IMR-90 (cell line): ENCODE measurements around the gene LCE1E. TPM values are rescaled to one million over a fixed set of nuclear protein-coding genes. Genes with fewer than 3 reads are reported as not detected.

Experiments
- ATAC-seq: fragments of 200-7000 bp; cut with Tn5 transposase; 2 replicates; pipeline ENCODE4 v1.9.1; 2020; ENCODE audit warnings: low read depth, mild to moderate bottlenecking, moderate library complexity
- BruUV-seq: library from RNA; stranded (reverse); fragments of 400-500 nt; replicated peaks from 2 replicates; lab custom pipeline; 2021; lab: Mats Ljungman, UMichigan
- CTCF ChIA-PET: fragments of 300-600 bp; formaldehyde crosslinking; extraction: SDS; loops from one replicate; lab custom pipeline; 2021; ENCODE audit warnings: antibody characterized with exemption; lab: Yijun Ruan, JAX
- POLR2A ChIA-PET: fragments of 300-600 bp; sonication (Branson Sonifier 250); formaldehyde crosslinking; loops from one replicate; lab custom pipeline; 2022; ENCODE audit warnings: antibody characterized with exemption; ENCODE audit not compliant: unreplicated experiment; lab: Charles Lee
- DNase-seq: peaks from one replicate; pipeline ENCODE4 v3.0.0; 2013
- H2AFZ ChIP-seq: replicated peaks from 2 replicates; pipeline ENCODE3; 2013; ENCODE audit warnings: low read length, mild to moderate bottlenecking; ENCODE audit not compliant: poor library complexity
- H2AK5ac ChIP-seq: 2 replicates; pipeline ENCODE4 v1.6.1; 2013; ENCODE audit warnings: low read depth, low read length, inconsistent platforms
- H2AK9ac ChIP-seq: replicated peaks from 2 replicates; pipeline ENCODE3; 2013; ENCODE audit warnings: mild to moderate bottlenecking, low read depth, low read length, moderate library complexity; ENCODE audit not compliant: poor library complexity
- H2BK120ac ChIP-seq: 2 replicates; pipeline ENCODE4 v1.6.1; 2013; ENCODE audit warnings: low read depth, low read length, inconsistent platforms
- H2BK15ac ChIP-seq: 3 replicates; pipeline ENCODE4 v1.6.1; 2013; ENCODE audit warnings: low read depth, low read length, inconsistent platforms
- H2BK20ac ChIP-seq: 2 replicates; pipeline ENCODE4 v1.6.1; 2013; ENCODE audit warnings: low read depth, mild to moderate bottlenecking, inconsistent platforms, low read length, moderate library complexity
- H2BK5ac ChIP-seq: 2 replicates; pipeline ENCODE4 v1.6.1; 2013; ENCODE audit warnings: mild to moderate bottlenecking, low read depth, low read length, inconsistent platforms; ENCODE audit not compliant: poor library complexity, severe bottlenecking
- H3K14ac ChIP-seq: replicated peaks from 2 replicates; pipeline ENCODE4 v1.6.1; 2013; ENCODE audit warnings: low read depth, low read length, inconsistent platforms
- H3K18ac ChIP-seq: 2 replicates; pipeline ENCODE4 v1.6.1; 2013; ENCODE audit warnings: low read depth, low read length, control low read depth
- H3K23ac ChIP-seq: 2 replicates; pipeline ENCODE4 v1.6.1; 2013; ENCODE audit warnings: low read depth, low read length, inconsistent platforms
- H3K27ac ChIP-seq: 2 replicates; pipeline ENCODE4 v1.5.1; 2013; ENCODE audit warnings: mild to moderate bottlenecking, control low read depth, low read length; ENCODE audit not compliant: insufficient read depth
- H3K27me3 ChIP-seq: 2 replicates; pipeline ENCODE4 v1.6.1; 2013; ENCODE audit warnings: low read length; ENCODE audit not compliant: control insufficient read depth, insufficient read depth
- H3K36me3 ChIP-seq: 2 replicates; pipeline ENCODE4 v1.6.1; 2013; ENCODE audit warnings: low read length, mixed read lengths; ENCODE audit not compliant: control insufficient read depth, insufficient read depth
- H3K4ac ChIP-seq: 2 replicates; pipeline ENCODE4 v1.6.1; 2013; ENCODE audit warnings: low read depth, low read length, inconsistent platforms
- H3K4me1 ChIP-seq: 2 replicates; pipeline ENCODE4 v1.6.1; 2013; ENCODE audit warnings: low read length, mixed read lengths; ENCODE audit not compliant: control insufficient read depth, insufficient read depth
- H3K4me2 ChIP-seq: 2 replicates; pipeline ENCODE4 v1.6.1; 2013; ENCODE audit warnings: low read depth, mild to moderate bottlenecking, control low read depth, low read length, moderate library complexity
- H3K4me3 ChIP-seq: 2 replicates; pipeline ENCODE4 v1.5.1; 2013; ENCODE audit warnings: low read depth, mild to moderate bottlenecking, control low read depth, low read length, moderate library complexity; ENCODE audit not compliant: insufficient read depth
- H3K56ac ChIP-seq: 2 replicates; pipeline ENCODE4 v1.6.1; 2013; ENCODE audit warnings: low read length, inconsistent platforms; ENCODE audit not compliant: insufficient read depth; ENCODE audit errors: extremely low read depth
- H3K79me1 ChIP-seq, 2 experiments: 2 replicates each; pipeline ENCODE4 v1.6.1; 2013; ENCODE audit warnings: low read length in 2 of 2, inconsistent platforms in 1 of 2, low read depth in 1 of 2
- H3K9ac ChIP-seq: 2 replicates; pipeline ENCODE4 v1.6.1; 2013; ENCODE audit warnings: low read depth, low read length, control low read depth
- H3K9me1 ChIP-seq: 2 replicates; pipeline ENCODE4 v1.6.1; 2013; ENCODE audit warnings: low read length, inconsistent platforms; ENCODE audit not compliant: insufficient read depth
- H3K9me3 ChIP-seq: 2 replicates; pipeline ENCODE4 v1.6.1; 2013; ENCODE audit warnings: low read length; ENCODE audit not compliant: control insufficient read depth, insufficient read depth
- H4K20me1 ChIP-seq: 2 replicates; pipeline ENCODE4 v1.6.1; 2013; ENCODE audit warnings: low read length, inconsistent platforms; ENCODE audit not compliant: insufficient read depth
- H4K5ac ChIP-seq: 2 replicates; pipeline ENCODE4 v1.6.1; 2013; ENCODE audit warnings: mild to moderate bottlenecking, low read depth, low read length, control low read depth
- H4K8ac ChIP-seq, 2 experiments: 2 replicates each; pipeline ENCODE4 v1.6.1; 2013; ENCODE audit warnings: low read depth in 2 of 2, low read length in 2 of 2, control low read depth in 1 of 2, inconsistent platforms in 1 of 2
- H4K91ac ChIP-seq: 2 replicates; pipeline ENCODE4 v1.6.1; 2013; ENCODE audit warnings: low read depth, low read length, inconsistent platforms; ENCODE audit not compliant: insufficient read depth
- ELK1 ChIP-seq: fragments of 150-350 bp; IDR thresholded peaks from 2 replicates; pipeline ENCODE4 v1.6.1; 2016; ENCODE audit warnings: low read depth, mild to moderate bottlenecking, low read length, moderate library complexity, borderline replicate concordance
- NFE2L2 ChIP-seq: fragments of 150-350 bp; IDR thresholded peaks from 2 replicates; pipeline ENCODE4 v1.6.1; 2016; ENCODE audit warnings: low read depth, mild to moderate bottlenecking, low read length
- WGBS, 2 experiments: methylation state at CpG; one replicate each; pipeline versions ENCODE4 v1.1.5 to v1.1.7; 2013; ENCODE audit warnings: missing lambda C conversion rate in 2 of 2; ENCODE audit not compliant: insufficient read length in 1 of 2; ENCODE audit errors: extremely low coverage in 2 of 2; 5-methylcytosine and 5-hydroxymethylcytosine counted together
- dilution Hi-C: fragments of 300-500 bp; cut with HindIII; formaldehyde crosslinking; loops from one replicate; pipeline ENCODE4 v1.14.3; 2018; ENCODE audit warnings: low sequenced_read_pairs; ENCODE audit not compliant: unreplicated experiment
- in situ Hi-C: fragments of 300-500 bp; cut with MboI; formaldehyde crosslinking; loops from 3 replicates; pipeline ENCODE4 v1.14.3; 2019; ENCODE audit warnings: low sequenced_read_pairs, inconsistent platforms, mixed read lengths
- intact Hi-C: fragments of 100-400 bp; cut with micrococcal nuclease; formaldehyde crosslinking; loops from 2 replicates; pipeline ENCODE4 v1.10.0; 2022
- polyA plus RNA-seq, 3 experiments: library from polyadenylated mRNA; depleted of rRNA; stranded (reverse); fragments of >200 nt; gene quantifications; 2 replicates each; pipeline ENCODE4 v1.2.3, GENCODE V29; 2012; ENCODE audit warnings: low replicate concordance in 1 of 3
- total RNA-seq: library from RNA; depleted of rRNA; stranded (reverse); fragments of >200 nt; gene quantifications from 2 replicates; pipeline ENCODE4 v1.2.3, GENCODE V29; 2012

The LCE1E gene
- total and polyA plus RNA-seq, 2 of the 4 experiments (the other 2 are of a cell fraction) = not detected

- no TSS peak for BruUV-seq
- H2BK15ac ChIP-seq = no peak within 1 kb of the TSS
- no peak within 1 kb of the TSS for H3K4me3 ChIP-seq
- no peak within 1 kb of the TSS for H2AK5ac ChIP-seq
- H2BK120ac ChIP-seq = no peak within 1 kb of the TSS
- DNase-seq (no peak), ATAC-seq (no peak)
- no peak within 1 kb of the TSS for H3K9ac ChIP-seq
- no CpG with 5 or more reads among the region's 2 CpGs for WGBS, 2 experiments
- H2BK5ac ChIP-seq = no peak within 1 kb of the TSS
- CTCF ChIA-PET = no interaction called here
- H4K91ac ChIP-seq = no peak within 1 kb of the TSS
- no peak within 1 kb of the TSS for H3K4ac ChIP-seq
- no peak within 1 kb of the TSS for H2BK20ac ChIP-seq
- H3K9me1 ChIP-seq = no peaks in the 10 kb centered on the region
- no peak within 1 kb of the TSS for H3K14ac ChIP-seq
- H3K4me2 ChIP-seq = no peak within 1 kb of the TSS
- H3K36me3 ChIP-seq = no peaks in the 10 kb centered on the region
- POLR2A ChIA-PET = no interaction called here
- no peak within 1 kb of the TSS for H3K23ac ChIP-seq
- in situ Hi-C loops = no loop called here
- H4K20me1 ChIP-seq = no peaks in the 10 kb centered on the region
- TF ChIP-seq NFE2L2 (no peak), ELK1 (no peak)
- H3K27ac ChIP-seq = no peak within 1 kb of the TSS
- dilution Hi-C loops = no loop called here
- H3K4me1 ChIP-seq = no peaks in the 10 kb centered on the region
- no peak within 1 kb of the TSS for H2AK9ac ChIP-seq
- H3K79me1 ChIP-seq = no peaks in the 10 kb centered on the region
- H3K27me3 ChIP-seq = no peaks in the 10 kb centered on the region
- no peak within 1 kb of the TSS for H3K56ac ChIP-seq
- H3K18ac ChIP-seq = no peak within 1 kb of the TSS
- no peak within 1 kb of the TSS for H4K5ac ChIP-seq
- H2AFZ ChIP-seq = no peak within 1 kb of the TSS
- peaks cover 2% of the 10 kb centered on the region; the same call in 1 of the 2 replicates for H3K9me3 ChIP-seq
- intact Hi-C loops = no loop called here
- no peak within 1 kb of the TSS for H4K8ac ChIP-seq
These were observed 25.6 kb downstream of the LCE1E start, which contains the start of gene LCE1B for GRCh38 chr1:152811671-152812070. Gene LCE1B (plus strand): TSS chr1:152811971. CDS start chr1:152812447, 476 bp downstream.
